GM18499 (cell line): Measurements from ENCODE around the gene GSAP.

Source experiments
- ATAC-seq: cut with Tn5 transposase; IDR thresholded peaks from one replicate; pipeline ENCODE4 v1.9.1; 2021; ENCODE audit warnings: moderate number of reproducible peaks; ENCODE audit not compliant: insufficient read depth, unreplicated experiment

Gene GSAP

DNA sequence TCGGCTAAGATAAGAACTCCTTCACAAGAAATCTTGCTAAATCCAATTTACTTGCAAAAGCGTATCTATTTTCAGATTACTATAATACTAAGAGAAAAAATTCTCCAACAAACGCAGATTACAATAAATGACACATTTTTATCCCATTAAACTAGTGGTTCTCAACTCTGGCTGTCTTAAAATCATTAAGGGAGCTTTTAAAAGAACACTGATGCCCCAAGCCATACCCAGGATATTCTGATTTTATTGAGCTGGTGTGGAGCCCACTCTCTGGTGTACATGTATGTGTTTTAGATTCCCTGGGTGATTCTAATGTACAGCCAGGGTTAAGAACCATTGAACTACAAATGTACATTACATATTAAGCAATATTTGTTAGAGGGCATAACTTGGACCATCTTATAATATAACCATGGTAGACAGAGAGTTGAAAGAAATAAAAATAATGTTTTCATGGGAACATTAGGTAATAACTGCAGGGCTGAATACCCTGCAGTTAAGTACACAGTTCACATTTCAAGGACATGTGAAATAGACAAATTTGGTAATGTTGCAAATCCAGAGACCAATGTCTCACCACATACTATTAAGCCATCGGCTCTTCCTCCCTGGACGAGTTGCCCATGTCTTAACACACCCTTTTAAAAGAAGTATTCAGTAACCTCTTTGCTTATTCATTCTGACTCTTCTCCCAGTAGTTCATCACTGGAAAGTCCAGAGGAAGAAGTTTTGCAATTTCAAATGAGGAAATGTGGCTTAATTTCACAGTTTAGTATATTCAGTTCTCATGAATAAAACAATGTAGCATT is 6.2 kb downstream of the GSAP start:
- ATAC-seq, result no peak

DNA sequence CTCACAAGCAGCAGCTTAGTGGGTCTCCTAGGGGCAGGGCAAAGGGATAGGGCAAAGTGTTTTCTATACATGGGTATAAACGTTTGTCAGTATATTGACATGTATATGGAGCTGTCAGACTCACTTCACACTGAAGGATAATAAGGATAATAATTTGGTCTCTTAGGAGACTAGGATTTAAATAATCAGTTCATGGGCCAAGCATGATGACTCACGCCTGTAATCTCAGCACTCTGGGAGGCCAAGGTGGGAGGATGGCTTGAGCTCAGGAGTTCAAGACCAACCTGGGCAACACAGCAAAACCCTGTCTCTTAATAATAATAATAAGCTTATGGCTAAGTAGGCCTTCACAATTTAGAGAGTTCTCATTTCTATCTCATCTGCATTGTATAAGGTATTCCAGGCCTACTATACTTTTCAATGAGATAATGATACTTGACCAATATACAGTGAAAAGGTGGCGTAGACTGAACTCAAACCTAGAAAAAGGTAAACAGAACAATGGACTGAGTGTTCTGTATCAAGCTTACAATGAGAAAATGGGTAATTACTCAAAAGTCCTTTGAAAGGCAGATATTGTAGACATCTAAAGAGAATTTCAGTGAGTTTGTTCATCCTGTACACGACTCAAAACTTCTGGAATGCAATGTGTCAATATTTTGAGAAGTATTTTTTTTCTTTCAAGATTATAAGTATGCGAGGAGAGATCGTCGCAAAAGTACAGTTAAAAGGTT is 7.0 kb downstream of the GSAP start:
- ATAC-seq, result no peak

DNA sequence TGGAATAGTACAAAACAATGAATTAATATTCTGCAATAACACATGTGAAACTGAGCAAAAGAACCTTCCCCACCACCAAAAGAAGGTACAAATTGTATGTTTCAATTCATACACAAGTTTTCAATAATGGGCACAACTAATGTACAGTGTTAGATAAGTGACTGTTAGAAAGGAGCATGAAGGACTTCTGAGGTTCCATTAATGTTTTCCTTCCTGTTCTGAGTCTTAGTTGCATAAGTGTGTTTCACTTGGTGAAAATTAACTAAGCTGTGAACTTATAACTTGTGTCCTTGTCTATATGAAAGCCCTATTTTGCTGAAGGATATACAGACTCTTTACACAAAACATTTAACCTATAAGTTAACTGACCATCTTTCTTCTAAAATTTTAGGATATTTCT is 8.2 kb downstream of the GSAP start:
- no peak for ATAC-seq

DNA sequence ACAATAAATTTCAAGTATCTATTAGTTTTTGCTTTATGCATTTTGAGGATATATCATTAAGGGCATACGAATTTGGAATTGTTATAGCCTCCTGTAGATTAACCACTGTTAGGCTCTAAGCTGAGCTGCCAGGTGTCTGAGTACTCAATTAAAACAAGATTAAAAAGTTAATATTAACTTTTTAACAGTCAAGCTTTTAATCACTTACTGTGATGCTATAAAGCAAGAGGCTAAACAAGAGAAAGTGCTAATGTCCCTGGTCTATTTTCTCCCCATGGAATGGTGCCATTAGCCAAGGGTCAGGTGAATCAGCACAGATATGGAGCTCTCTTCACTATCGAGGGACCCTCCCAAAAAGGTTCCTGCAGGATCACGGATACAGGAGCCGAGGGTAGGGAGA is 9.7 kb downstream of the GSAP start:
- no peak for ATAC-seq

DNA sequence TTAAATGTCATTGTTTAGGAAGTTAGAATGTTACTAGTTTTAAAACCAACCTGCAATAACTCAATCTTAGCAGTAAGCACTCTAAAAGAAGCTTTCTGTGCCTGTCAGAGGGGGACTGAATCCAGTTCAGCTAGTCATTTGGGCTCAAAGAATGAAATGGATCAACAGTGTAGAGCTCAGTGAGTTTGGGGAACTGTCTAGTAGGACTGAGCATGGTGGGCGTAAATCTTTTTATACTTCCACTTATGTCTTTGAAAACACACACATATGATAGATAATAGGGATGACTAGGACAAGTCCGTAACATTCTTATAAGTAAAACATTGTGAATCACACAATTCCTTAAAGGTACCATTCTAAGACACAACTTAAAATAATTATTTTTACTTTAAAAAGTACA is 11.5 kb downstream of the GSAP start:
- ATAC-seq, result no peak

DNA sequence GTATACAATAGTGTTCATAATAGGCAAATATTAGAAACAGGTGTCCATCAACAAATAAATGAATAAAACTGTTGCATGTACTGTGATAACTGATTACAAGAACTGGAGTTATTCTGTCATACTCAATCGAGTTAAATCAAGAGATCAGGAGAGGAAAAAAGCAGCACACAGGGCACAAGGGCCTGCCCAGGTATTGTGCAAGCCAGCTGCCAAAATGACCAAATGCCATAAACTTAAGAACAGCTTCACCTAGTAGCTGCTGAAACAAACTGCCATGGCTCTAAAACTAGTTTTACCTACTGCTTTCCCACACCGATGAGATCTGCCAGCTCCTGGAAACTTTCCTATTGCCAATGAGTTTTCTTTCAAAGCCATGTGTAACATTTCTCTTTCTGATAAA is 12.2 kb downstream of the GSAP start:
- no peak for ATAC-seq

DNA sequence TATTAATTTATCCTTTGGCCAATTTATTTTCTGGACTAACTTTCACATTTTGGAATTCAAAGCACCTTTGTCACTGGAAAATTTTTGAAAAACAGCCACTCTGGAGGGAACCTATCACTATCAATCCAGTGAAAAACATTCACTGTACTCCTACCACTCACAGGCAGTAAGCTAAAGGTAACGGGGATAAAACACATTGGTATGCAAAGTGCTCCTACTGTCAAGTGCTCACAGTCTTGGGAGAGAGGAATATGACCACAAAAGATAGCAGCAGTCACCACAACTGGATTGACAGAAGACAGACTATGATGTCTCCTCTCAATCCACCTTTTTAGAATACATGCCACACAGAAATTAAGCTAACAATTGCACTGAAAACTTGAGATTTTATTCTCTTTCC is 13.3 kb downstream of the GSAP start:
- no peak for ATAC-seq

DNA sequence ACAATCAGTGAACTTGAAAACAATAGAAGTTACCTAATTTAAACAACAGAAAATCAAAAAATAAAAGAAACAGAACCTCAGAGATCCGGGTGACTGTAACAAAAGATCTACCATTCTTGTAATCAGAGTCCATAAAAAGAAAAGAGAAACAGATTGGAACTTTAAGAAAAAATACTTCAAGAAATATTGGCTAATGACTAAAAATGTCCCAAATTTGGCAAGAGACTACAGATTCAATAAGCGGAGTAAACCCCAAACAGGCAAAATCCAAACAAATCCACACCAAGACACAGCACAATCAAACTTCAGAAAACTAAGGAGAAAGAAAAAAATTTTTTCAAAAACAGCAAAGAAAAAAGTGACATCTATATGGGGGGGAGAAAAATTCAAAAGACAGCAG is 15.1 kb downstream of the GSAP start:
- ATAC-seq, result no peak

DNA sequence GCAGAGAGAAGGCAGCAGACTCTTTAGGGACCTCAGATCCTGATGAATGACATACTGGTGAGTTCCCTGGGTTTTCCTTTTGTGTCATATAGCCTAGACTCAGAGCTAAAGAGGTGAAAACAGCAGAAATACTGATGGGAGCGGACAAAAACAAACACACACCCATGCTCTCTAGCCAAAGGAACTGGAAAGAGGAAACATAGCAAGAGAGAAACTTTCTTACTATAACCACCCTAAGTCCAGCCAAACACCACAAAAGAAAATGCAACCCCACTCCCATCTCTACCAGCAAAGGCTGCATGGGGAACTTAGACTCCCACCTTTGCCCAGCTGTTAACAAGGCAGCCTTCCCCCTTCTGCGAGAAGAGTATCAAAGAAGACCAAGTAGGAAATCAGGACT is 16.3 kb downstream of the GSAP start:
- no peak for ATAC-seq

DNA sequence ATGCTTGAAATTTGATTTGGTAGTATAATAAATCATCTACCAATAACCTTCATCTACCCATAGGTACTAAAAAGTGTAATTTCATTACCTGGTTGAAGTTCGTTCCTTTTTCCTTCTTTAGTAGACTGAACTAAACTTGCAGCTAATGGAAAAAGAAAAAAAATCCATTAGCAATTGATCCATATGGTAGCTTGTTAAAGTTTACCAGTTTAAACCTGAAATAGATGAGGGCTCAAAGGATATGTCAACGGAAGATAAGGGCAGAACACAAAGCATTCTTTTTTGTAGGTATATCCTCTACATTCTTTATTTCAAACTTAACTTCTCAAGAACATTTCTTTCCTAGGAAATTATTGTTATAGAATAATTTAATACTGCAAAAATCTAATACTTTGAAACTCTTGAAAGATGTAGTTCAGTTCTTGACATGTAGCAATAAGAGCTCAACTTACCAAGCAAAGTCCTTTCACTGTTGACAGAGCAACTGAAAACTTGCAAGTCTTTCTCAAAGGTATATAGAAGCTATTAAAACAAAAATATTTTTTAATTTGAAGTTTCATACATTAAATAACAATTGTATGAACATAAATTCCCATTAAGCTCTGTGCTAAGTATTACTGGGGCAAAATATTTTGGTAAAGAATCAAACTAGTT is 19.1 kb downstream of the GSAP start:
- ATAC-seq, result no peak

DNA sequence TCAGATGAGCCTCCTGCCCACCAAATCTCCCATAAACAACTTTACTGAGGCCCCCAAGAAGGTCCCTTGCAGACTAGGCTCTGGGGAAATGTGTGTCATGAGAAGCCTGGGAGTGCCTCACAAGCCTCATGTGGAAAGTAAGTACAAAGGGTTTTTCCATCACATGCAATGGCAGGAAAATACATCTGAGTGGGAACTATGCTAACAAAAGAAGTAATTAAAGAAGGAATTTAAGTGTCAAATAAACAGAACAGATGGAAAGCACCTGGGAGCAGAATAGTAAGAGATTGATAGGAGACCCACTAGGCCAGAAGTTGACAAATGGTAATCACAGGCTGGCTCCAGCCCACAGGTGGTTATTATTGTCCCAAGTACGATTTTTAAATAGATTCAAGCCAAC is 20.5 kb downstream of the GSAP start:
- no peak for ATAC-seq

DNA sequence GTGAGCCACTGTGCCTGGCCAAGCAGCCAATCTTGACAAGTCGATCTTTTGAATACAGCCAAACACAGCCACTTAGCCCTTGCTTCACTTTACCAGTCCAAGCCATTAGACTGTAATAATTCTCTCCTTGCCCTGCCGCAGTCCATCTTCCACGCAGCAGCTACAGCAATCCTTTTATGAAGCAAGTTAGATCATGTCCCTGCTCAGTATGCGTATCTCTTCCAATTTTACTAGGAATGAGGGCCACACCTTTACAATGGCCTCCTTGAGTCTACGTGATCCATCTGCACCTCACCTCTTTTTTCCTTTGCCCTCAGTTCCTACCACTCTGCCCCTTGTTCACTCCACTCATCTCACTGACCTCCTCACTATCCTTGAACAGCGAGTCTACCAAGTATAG is 22.2 kb downstream of the GSAP start:
- ATAC-seq, result no peak

DNA sequence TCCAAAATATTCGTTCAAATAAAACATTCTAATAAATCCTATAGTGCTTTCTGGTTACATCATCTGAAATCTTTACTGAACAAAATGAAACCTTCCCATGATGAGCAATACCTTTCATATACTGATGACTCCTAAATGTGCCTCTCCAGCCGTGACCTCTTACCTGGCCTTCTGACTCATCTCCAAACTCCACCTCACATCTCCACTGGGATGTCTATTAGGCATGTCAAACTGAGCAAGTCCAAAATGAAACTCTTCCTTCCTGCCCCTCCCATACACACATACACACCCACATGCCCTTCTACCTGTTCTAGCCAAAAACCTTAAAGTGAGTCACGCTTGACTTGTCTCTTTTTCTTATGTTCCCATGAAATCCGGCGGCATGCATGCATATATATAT is 22.9 kb downstream of the GSAP start:
- ATAC-seq, result peak; percentile 89

DNA sequence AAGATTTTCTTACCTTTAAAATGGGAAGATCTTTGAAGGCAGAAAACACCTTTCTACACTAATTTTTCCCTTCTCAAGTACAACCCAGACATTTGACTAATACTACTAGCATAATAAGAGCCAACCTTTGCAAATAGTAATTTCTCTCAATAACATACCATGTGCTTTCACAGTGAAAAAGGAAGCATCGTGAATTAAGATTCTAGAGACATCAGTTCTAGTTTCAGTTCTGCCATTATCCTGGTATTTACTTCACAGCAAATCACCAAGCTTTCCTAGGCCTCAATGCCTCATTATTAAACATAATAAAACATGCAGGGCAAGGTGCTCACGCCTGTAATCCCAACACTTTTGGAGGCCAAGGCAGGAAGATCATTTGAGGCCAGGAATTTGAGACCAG is 24.9 kb downstream of the GSAP start:
- ATAC-seq, result peak; percentile 48

DNA sequence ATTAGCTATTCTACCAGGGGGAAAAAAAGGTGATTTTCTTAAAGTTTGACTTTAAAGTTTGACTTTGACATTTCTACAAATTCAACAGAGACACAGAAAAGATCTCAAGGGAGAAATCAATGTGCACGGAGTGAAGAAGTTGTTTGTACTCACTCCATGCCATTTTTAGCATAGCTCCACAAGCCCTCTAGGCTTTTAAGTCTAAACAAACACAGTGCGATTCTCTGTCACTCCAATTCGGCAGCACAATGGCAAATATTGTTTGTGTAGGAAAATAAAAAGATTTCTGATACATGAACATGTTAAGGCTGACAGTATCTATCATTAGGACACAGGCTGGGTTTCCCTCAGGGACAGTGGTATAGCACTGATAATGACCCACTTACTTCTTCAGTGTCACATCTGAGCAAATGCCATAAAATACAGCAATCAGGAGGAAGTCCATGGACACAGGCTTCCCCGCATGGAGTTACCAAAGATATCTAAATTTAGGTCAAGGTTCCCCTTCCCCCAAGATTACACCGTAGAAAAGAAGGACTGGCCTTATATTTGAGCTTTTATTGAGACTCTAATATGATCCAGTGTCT is 28.0 kb downstream of the GSAP start:
- ATAC-seq, result no peak

DNA sequence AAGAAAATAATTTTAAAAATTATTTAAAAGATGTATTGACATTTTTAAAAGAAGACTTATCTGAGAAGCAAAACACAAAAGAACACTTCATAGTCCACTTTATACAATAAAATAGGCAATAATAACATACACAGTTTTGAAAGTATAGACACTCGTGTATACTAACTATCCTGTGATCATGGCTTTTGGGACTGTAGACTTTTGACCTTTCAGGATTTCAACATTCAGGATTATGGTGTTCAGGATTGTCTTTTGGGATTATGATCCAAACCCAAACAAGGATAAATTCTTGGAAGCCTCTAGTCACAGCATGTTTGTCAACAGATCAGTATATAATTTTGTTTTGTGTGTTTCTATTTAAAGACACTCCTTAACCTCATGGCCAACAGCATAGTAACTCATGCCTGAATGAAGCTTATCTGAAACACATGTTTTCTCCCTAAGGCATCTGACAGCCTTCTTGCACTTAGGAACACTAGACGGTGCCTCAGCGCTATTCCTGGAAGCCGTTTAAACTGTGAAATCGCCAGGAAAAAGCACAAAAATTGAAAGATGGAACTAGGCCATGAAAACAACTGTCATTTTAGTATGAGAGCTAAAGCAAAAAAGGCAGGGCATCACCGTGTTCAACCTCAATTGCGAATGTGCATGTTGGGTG is 29.9 kb downstream of the GSAP start:
- no peak for ATAC-seq

DNA sequence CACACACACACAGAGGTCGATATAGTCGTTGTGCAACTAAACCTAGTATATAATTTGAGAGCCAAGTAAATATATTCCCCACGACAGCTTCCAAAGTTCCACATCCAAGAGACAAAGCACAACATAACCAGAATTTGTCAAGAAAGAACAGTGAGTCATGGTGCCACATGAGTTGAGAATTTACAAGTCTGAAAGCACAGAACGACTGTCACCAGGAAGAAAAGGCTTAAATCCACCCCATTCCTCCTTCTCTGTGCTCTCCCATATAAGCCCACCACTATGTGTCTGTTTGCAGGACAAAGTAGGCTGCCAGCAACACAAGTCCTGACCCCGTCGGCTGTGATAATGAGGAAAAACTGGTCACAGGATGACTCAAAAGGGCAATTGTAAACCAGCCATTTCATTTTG is 32.8 kb downstream of the GSAP start:
- ATAC-seq, result no peak

DNA sequence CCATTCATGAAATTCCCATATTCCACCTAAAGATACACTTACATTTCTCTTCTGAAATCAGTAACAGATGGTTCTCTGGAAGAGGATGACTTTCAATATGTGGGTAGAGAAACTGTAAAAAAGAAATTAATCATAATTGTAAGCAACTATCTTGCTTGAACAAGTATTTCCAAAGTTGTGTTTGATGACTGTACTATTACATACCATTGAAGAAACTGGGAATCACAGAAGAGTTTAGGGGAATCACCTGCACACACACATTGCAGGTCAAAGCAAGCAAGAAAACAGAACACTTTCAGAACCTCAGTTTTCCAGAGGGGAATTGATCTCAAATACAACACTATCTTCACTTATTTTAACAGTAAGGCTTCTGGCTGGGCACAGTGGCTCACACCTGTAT is 33.6 kb downstream of the GSAP start:
- ATAC-seq, result no peak

DNA sequence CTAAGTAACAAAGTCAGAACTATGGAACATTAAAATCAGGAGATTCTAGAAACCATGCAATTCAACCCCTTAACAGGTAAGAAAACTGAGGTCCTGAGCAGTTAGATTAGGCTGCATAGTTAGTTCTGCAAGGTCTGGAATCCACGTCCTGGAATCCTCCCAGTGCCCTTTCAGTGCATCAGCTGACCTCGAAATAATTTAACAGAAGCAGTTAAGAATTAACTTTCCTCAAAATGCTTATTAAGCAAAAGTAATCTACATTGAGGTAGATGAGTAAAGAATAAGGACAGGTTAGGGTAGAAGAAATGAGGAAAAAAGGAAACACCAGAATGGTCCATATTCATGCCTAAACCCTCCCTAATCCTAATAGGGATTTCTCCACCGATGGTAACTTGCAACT is 37.6 kb downstream of the GSAP start:
- no peak for ATAC-seq

DNA sequence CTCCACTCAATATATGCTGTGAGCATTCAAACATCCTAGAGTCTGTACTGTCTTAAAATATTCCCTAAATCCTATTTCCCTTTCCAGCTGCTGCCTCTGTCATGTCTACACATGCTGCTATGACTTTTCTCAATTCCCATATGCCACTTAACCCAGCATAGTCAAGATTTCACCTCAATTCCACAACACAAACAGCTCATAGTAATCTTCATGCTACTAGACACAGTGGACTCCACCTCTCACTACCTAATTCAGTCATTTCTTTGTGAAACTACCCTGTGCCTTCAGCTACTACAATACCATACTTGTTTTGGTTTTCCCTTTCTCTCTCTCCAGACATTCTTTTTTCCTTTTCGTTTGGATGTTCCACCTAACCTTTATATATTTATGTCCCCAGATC is 45.5 kb downstream of the GSAP start:
- ATAC-seq, result peak; percentile 85

DNA sequence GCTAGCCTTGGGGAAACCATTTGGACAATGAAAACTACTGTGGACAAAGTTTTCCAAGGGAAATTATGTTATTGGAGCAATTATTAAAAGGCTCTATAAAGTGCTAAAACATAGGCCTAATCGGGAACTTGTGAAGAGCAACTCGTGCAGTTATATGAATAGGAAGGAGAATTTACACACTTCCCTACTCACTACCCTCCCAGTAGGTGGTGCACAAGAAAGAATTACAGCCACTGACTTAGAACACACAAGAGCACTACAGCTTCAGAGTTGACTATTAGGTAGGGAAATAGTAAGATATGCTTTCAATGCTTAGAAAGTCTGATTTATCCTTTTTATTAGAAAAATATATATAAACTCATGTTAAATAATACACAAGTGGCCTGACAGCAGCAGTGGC is 47.2 kb downstream of the GSAP start:
- no peak for ATAC-seq
